Cortex of kidney (tissue), 1 donor: ENCODE results near the gene SNX20.

Source experiments
- DNase-seq: peaks from one replicate; lab custom pipeline; 2025; lab: John Stamatoyannopoulos, UW

SNX20 gene

GRCh38 chr16:50680556-50680893 is 587 bp downstream of the SNX20 start:
- no peak for DNase-seq

GRCh38 chr16:50679676-50680555 is 1.2 kb downstream of the SNX20 start:
- no peak for DNase-seq

GRCh38 chr16:50679266-50679665 is 1.8 kb downstream of the SNX20 start:
- DNase-seq: no peak

GRCh38 chr16:50678531-50678930 is 2.6 kb downstream of the SNX20 start:
- DNase-seq: no peak

- no peak for DNase-seq
Observed at GRCh38 chr16:50677351-50677750, 3.8 kb downstream of the SNX20 start.

- no peak for DNase-seq
Observed at GRCh38 chr16:50676684-50677225, 4.4 kb downstream of the SNX20 start.

GRCh38 chr16:50675686-50676610 is 5.2 kb downstream of the SNX20 start:
- DNase-seq: no peak

GRCh38 chr16:50674831-50675230 is 6.3 kb downstream of the SNX20 start:
- no peak for DNase-seq

GRCh38 chr16:50673496-50674275 is 7.4 kb downstream of the SNX20 start:
- no peak for DNase-seq

GRCh38 chr16:50671644-50672260 is 9.4 kb downstream of the SNX20 start:
- no peak for DNase-seq

GRCh38 chr16:50670476-50670875 is 10.6 kb downstream of the SNX20 start:
- no peak for DNase-seq

GRCh38 chr16:50669741-50670140 is 11.4 kb downstream of the SNX20 start:
- DNase-seq: no peak

- no peak for DNase-seq
Observed at GRCh38 chr16:50668368-50669008, 12.6 kb downstream of the SNX20 start.

GRCh38 chr16:50667497-50668367 is 13.4 kb downstream of the SNX20 start:
- no peak for DNase-seq

GRCh38 chr16:50666658-50667496 is 14.2 kb downstream of the SNX20 start:
- DNase-seq: no peak

GRCh38 chr16:50665128-50665878 is 15.8 kb downstream of the SNX20 start:
- DNase-seq: peak; percentile 37

GRCh38 chr16:50664270-50664669 is 16.8 kb downstream of the SNX20 start:
- no peak for DNase-seq

GRCh38 chr16:50662306-50662940 is 18.7 kb downstream of the SNX20 start:
- DNase-seq: no peak
